GM21423 (cell line): ENCODE results near the gene MSRB3.

Source experiments
- ATAC-seq: cut with Tn5 transposase; IDR thresholded peaks from one replicate; pipeline ENCODE4 v1.9.1; 2021; ENCODE audit warnings: mild to moderate bottlenecking, moderate library complexity; ENCODE audit not compliant: unreplicated experiment

Gene MSRB3

GRCh38 chr12:65278576-65279368 is at the start of gene MSRB3:
Gene MSRB3, plus strand, starts transcription at chr12:65278683. Its CDS starts 29,897 bp downstream, at chr12:65308580.
- ATAC-seq = peak; percentile 63

GRCh38 chr12:65229441-65229840 is 49.0 kb upstream of the MSRB3 start:
- ATAC-seq = no peak

GRCh38 chr12:65232476-65233077 is 45.9 kb upstream of the MSRB3 start:
- no peak for ATAC-seq

GRCh38 chr12:65237153-65237552 is 41.3 kb upstream of the MSRB3 start:
- no peak for ATAC-seq

DNA sequence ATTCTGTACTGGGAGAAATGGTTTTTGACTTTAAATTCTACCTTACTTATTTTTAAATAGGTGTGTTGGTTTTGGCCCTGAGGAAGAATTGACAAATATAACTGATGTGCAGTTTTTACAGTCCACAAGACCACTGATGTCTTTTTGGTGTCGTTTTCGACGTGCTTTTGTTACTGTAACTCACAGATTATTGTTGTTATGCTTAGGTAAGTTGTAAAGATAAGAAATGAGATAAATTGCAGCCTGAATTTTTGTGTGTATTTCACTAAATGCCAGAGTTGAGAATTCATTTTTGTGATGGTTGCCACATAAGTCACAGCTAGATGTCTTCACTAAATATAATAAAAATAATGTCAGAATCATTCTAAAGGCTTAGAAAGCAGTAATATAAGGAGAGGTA is 39.9 kb upstream of the MSRB3 start:
- ATAC-seq = no peak

DNA sequence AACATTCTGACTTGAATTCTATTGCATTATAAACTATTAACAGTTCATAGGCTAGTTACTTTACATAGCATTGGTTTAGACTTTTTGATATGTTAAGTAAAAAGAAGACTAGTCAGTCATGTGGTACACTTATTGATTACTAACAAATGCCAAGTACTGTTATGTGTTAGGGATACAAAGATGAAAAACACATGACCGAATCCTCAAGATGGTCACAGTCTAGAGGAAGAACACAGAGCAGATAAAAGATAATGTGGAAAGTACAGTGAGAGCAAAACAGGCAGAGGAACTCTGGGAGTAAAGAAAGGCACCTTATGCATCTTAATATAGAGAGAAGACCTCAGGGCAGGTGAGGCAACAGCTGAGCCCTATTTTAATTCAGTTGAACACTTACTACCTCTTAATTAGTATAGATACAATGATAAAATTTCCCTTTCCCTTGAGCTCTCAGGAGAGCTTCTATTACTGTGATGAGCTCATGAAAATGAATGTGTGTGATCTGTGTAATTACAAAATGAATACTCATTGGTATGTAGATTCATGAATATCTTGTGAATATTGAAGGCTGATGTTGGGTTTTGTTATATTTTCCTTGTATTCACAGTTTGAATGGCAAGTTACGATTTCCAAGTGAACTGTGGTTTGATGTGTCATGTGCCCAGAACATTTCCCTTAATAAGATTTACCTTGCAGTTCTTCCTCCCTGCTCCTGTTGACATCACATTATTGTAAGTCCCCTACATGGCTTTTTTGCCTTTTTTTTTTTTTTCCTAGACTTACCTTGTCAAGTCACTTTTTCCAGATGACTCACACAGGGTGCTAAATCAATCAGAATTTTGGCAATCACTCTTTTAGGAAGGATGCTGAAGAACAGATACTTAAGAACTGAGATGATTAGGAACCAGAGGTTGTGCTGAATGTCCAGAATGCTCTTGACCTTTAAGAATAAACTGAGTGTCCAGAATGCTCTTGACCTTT is 29.5 kb upstream of the MSRB3 start:
- no peak for ATAC-seq

- ATAC-seq = no peak
Observed at GRCh38 chr12:65252515-65252914, 26.0 kb upstream of the MSRB3 start.

DNA sequence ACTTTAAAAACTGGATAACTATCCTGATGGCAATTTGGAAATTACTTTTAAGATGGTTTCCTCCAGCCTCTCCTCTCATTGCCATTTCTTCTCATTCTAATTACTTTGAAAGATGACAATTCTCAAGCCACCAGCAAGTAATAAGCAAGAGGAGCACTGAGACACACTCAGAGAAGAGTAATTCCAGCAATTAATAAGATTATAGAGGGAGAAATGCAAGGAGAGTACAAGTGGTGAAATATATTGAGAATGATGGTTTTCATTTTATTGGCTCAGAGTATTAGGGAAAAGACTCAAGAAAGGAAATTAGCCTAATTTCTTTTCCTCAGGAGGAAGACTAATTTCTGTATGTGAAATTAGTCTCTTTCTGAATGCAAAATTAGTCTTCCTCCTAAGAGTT is 20.5 kb upstream of the MSRB3 start:
- no peak for ATAC-seq

DNA sequence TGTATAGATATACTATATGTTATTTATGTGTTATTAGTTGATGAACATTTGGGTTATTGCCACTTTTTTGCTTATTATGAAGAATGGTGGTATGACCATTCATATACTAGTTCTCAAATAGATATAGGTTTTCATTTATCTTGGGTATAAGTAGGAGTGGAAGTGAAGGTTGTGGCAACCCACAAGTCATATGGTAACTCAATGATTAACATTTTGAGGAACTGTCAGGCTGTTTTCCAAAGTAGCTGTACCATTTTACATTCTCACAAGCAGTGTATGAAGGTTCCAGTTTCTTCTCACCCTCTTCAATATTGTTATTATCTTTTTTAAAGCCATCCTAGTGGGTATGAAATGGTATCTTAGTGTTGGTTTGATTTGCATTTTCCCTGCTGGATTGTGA is 19.0 kb upstream of the MSRB3 start:
- peak; percentile 88 for ATAC-seq

DNA sequence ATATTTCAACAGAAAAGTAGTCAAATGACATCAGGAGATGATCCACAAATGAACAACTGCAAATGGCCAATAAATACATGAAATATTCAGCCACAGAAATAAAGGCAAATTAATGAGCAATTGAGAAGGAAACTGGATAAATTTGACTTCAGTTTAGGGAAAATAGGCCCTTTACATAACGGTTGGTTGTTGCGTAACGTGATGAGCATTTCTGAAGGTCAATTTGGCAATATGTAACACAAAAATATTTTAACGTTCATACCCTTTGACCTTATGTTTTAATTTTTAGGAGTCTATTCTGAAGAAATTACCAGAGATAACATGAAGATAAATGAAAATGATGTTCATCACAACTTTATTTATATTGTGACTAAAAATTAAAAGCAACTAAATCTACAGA is 14.7 kb upstream of the MSRB3 start:
- no peak for ATAC-seq

DNA sequence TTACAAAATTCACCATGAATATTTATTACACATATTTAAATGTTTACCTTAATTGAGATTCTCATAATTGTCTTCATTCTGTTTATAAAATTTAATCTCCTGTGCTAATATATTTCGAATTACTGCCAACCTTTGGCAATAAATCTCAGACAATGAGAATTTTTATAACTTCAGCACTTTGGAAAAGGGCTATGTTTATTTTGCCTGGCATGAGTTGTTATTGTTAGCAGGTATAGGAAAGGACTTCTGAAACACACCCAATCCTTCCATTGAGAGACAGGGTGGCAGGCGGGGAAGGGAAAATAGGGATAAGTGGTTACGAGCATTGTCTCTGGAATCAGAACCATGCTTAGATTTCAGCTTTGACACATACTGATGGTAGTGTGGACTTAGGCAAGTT is 12.1 kb upstream of the MSRB3 start:
- ATAC-seq = no peak

GRCh38 chr12:65269603-65270002 is 8.9 kb upstream of the MSRB3 start:
- ATAC-seq = no peak

GRCh38 chr12:65274602-65275272 is 3.7 kb upstream of the MSRB3 start:
- no peak for ATAC-seq

DNA sequence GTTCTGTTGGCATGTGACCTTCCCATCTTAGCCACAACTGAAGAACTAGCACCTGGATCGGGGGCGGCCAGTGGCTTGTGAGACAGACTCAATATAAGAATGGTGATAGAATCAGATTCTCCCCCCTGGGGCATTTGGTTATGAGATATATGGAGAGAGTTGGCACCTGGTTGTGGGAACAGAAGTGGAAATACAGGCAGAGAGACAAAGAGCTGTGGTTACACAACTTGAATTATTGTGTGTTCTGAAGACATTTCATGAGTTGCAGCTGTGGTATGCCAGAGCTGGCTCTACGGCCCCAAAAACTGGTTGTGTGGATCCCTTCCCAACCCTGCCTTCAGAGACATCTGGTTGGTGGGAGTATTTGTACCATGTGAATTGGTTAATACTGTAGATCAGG is 2.9 kb upstream of the MSRB3 start:
- ATAC-seq = no peak

GRCh38 chr12:65276916-65277530 is 1.5 kb upstream of the MSRB3 start:
- no peak for ATAC-seq

DNA sequence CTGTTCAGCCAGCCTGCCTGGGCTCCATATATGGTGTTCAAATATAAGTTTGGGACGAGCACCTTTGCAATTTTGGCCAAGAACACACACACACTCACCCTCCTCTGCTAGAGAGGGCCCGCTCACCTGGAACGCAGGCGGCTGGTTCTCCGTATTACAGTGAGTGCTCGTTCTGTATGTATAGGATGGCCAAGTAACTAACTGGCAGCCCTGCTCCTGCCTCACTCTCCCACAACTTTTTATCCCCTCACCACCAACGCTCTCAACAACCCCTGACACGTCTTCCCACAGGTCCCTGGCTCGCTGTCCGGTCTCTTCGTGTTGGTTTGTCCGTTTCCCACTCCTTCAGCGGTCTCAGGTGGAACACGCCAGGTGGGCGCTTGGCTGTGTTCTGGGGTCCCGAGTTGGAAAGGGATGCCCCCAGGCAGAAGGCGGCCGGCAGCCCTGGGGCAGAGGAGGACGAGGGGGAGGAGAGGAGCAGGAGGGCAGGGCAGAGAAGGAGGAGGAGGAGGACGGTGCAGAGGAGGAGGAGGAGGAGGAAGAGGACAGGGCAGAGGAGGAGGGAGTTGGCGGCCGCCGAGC is 398 bp upstream of the MSRB3 start:
- no peak for ATAC-seq

DNA sequence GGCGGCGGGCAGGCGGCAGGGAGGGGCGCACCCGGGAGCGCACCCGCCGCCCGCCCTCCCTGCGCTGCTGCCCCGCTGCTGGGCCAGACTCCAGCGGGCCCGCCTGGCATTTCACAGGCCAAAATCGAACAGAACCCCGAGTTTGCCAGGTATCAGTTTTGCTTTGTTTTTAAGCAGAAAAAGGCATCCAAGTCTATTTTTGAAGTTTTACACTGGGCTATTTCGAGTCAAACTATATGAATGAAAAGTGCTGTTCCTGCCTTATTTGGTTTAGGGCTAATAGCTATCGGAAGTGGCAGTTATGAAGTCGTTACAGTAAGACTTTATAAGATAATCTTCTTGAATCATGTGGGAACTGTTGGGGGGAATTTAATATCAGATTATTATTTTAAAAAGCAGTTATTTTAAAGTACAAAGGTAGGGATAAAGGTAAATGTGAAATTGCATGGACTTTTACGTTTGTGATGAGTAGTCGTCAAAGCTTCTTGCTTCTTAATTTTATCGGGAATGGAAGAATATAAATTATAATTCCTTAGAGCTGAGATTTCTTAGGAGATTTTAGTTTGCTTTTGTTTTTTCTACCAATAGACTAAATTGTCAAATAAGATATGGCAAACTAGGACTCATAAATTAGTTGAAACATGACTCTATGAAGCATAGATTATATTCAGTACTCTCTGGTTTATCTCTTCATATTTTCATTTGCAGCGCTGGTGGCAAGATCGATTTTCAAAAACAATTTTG is 1.1 kb downstream of the MSRB3 start:
- ATAC-seq = peak; percentile 42

- no peak for ATAC-seq
Observed at GRCh38 chr12:65280306-65280705, 1.8 kb downstream of the MSRB3 start.

- no peak for ATAC-seq
Observed at GRCh38 chr12:65282840-65283239, 4.4 kb downstream of the MSRB3 start.
